ENCODE results near the gene RPS6KC1. TPM values are rescaled to one million over a fixed set of nuclear protein-coding genes. Genes with fewer than 3 reads are reported as not detected.

RPS6KC1 gene
- total and polyA plus RNA-seq, 4 donors, result 7.4 to 26.7 (median 17.3) TPM

DNA sequence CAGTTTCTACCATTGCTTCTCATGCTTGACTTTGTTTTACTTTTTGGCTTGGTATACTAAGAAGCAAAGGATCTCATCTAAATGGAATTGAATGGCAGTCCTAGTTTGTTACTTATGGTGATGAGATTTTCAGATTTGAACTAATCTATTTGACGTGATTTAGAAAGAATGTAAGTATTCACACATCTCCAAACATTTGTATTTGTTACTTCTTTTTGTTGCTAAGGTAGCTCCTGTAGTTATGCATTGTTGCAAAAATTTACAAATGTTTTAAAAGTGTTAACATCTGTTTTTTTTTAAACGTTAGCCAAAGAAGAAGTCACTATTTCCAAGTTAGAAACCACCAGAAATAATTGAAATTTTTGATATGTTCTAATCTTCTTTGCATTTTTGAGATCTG lies 222.5 kb downstream of the RPS6KC1 start:
- H3K27me3 ChIP-seq (ENCODE audit: control insufficient read depth in 1 of 2, insufficient read depth in 2 of 2, low read length in 1 of 2), result no peaks in the 10 kb centered on the region
- no peaks in the 10 kb centered on the region for H3K4me1 ChIP-seq (ENCODE audit: control insufficient read depth in 1 of 2, insufficient read depth in 2 of 2, low read length in 2 of 2)
- WGBS, 2 donors, result 55 to 57% methylated on average over 2 of the region's 2 CpGs
- no peaks in the 10 kb centered on the region for H3K9me3 ChIP-seq (ENCODE audit: control insufficient read depth, low read length)
- H3K36me3 ChIP-seq (ENCODE audit: control insufficient read depth in 1 of 2, insufficient read depth in 2 of 2, low read length in 1 of 2), result peaks cover 0 to 3% of the 10 kb centered on the region in 2 donors
- no peak overlapping the region for H3K4me3 ChIP-seq (ENCODE audit: low read length in 2 of 2)
- ATAC-seq (ENCODE audit: low FRiP score) (no peak), DNase-seq (no peak)
- intact Hi-C loops (cut with DNase I), result no loop called here
- no peak overlapping the region for H3K27ac ChIP-seq (ENCODE audit: low read depth in 1 of 2, low read length in 2 of 2)

DNA sequence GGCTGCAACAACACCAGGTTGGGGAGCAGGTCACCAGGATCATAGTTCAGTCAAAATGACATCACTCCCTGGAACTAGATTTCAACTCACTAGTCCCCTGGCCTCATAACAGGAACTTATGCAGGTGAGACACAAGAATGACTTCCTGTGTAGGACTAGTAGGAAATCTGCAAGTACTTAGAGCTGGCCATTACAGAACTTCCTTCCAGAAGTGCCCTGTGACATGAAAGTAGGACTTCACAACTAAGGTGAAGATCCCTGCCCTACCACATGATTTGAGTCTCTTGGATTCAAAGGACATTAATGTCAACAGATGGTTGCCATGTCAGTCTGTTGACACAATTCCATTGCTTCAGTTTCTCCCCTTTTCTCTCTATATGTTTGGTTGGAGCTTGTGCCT lies 223.1 kb downstream of the RPS6KC1 start:
- no peaks in the 10 kb centered on the region for H3K9me3 ChIP-seq (ENCODE audit: control insufficient read depth, low read length)
- intact Hi-C loops (cut with DNase I), result no loop called here
- ATAC-seq (ENCODE audit: low FRiP score) (no peak), DNase-seq (no peak)
- peaks cover 0 to 3% of the 10 kb centered on the region in 2 donors for H3K36me3 ChIP-seq (ENCODE audit: control insufficient read depth in 1 of 2, insufficient read depth in 2 of 2, low read length in 1 of 2)
- H3K27me3 ChIP-seq (ENCODE audit: control insufficient read depth in 1 of 2, insufficient read depth in 2 of 2, low read length in 1 of 2), result no peaks in the 10 kb centered on the region
- H3K4me3 ChIP-seq (ENCODE audit: low read length in 2 of 2), result no peak overlapping the region
- H3K27ac ChIP-seq (ENCODE audit: low read depth in 1 of 2, low read length in 2 of 2), result no peak overlapping the region
- no peaks in the 10 kb centered on the region for H3K4me1 ChIP-seq (ENCODE audit: control insufficient read depth in 1 of 2, insufficient read depth in 2 of 2, low read length in 2 of 2)

DNA sequence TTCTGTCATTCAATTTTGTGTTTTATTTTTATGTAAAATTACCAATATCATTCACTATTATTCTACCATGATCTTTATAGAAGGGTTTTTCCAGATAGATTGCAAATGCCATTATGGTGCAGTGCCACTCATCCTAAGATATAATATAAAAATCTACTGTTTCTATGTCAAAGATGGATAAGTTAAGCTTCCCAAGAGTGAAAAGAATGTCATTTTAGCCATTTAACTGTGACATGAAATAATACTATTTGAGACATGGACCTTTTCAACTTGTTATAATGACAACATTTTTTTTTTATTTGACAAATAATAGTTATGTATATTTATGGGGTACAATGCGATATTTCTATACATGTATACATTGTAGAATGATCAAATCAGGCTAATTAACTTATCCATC lies 224.3 kb downstream of the RPS6KC1 start:
- Histone ChIP-seq H3K36me3 (ENCODE audit: control insufficient read depth in 1 of 2, insufficient read depth in 2 of 2, low read length in 1 of 2) (peaks cover 0 to 3% of the 10 kb centered on the region in 2 donors), H3K4me1 (ENCODE audit: control insufficient read depth in 1 of 2, insufficient read depth in 2 of 2, low read length in 2 of 2) (no peaks in the 10 kb centered on the region), H3K27me3 (ENCODE audit: control insufficient read depth in 1 of 2, insufficient read depth in 2 of 2, low read length in 1 of 2) (no peaks in the 10 kb centered on the region), H3K27ac (ENCODE audit: low read depth in 1 of 2, low read length in 2 of 2) (no peak overlapping the region), H3K4me3 (ENCODE audit: low read length in 2 of 2) (no peak overlapping the region), H3K9me3 (ENCODE audit: control insufficient read depth, low read length) (no peaks in the 10 kb centered on the region)
- 96 to 100% methylated on average over 1 of the region's 1 CpG for whole genome bisulfite sequencing, 2 donors
- no peak for ATAC-seq (ENCODE audit: low FRiP score)
- DNase-seq, result no peak
- intact Hi-C loops (cut with DNase I), result no loop called here

DNA sequence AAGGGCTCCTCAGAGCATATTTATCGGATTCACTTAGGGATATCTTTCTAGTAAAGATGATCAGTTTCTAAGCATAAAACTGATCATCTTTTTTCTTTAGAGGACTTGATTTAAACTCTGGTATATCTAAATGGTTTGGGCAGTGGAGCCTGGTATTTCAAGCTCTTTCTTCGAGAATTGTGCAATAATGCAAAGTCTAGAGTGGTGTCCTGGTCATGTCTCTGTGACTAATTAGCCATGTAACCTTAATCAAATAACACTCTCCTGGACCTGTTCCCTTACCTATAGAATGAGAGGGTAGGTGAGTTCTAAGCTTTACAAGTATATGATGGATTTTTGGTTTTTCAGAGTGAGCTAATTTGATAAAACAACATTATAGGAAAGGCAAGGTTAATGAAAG lies 225.2 kb downstream of the RPS6KC1 start:
- Histone ChIP-seq H3K27me3 (ENCODE audit: control insufficient read depth in 1 of 2, insufficient read depth in 2 of 2, low read length in 1 of 2) (no peaks in the 10 kb centered on the region), H3K27ac (ENCODE audit: low read depth in 1 of 2, low read length in 2 of 2) (no peak overlapping the region), H3K4me1 (ENCODE audit: control insufficient read depth in 1 of 2, insufficient read depth in 2 of 2, low read length in 2 of 2) (no peaks in the 10 kb centered on the region), H3K4me3 (ENCODE audit: low read length in 2 of 2) (no peak overlapping the region), H3K9me3 (ENCODE audit: control insufficient read depth, low read length) (no peaks in the 10 kb centered on the region), H3K36me3 (ENCODE audit: control insufficient read depth in 1 of 2, insufficient read depth in 2 of 2, low read length in 1 of 2) (peaks cover 0 to 3% of the 10 kb centered on the region in 2 donors)
- intact Hi-C loops (cut with DNase I), result no loop called here
- WGBS, 2 donors, result 99 to 100% methylated on average over 2 of the region's 2 CpGs
- no peak for ATAC-seq (ENCODE audit: low FRiP score)
- no peak for DNase-seq

DNA sequence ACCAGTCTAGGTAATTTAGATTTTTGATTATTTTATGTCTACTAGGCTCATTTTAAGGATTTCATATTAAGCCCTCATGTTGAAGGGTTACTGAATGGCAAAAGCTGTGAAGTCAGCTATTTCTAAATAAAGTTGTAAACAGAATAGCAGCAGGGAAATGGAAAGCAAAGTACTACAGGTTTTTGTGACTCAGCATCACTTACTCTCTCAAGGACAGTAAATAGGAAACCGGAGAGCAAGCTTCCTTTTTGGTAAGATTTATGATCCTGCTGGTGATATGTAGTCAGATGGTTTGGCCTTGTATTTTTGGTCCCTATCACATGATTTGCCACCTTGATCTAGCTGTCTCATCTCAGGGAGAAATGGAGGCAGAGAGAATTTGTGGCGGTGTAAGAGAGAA lies 226.0 kb downstream of the RPS6KC1 start:
- no peaks in the 10 kb centered on the region for H3K27me3 ChIP-seq (ENCODE audit: control insufficient read depth in 1 of 2, insufficient read depth in 2 of 2, low read length in 1 of 2)
- H3K9me3 ChIP-seq (ENCODE audit: control insufficient read depth, low read length), result no peaks in the 10 kb centered on the region
- H3K36me3 ChIP-seq (ENCODE audit: control insufficient read depth in 1 of 2, insufficient read depth in 2 of 2, low read length in 1 of 2), result peaks cover 0 to 3% of the 10 kb centered on the region in 2 donors
- intact Hi-C loops (cut with DNase I), result no loop called here
- no peaks in the 10 kb centered on the region for H3K4me1 ChIP-seq (ENCODE audit: control insufficient read depth in 1 of 2, insufficient read depth in 2 of 2, low read length in 2 of 2)
- no peak overlapping the region for H3K27ac ChIP-seq (ENCODE audit: low read depth in 1 of 2, low read length in 2 of 2)
- no peak overlapping the region for H3K4me3 ChIP-seq (ENCODE audit: low read length in 2 of 2)
- ATAC-seq (ENCODE audit: low FRiP score) (no peak), DNase-seq (no peak)
- WGBS, 2 donors, result 86 to 87% methylated on average over 2 of the region's 2 CpGs

DNA sequence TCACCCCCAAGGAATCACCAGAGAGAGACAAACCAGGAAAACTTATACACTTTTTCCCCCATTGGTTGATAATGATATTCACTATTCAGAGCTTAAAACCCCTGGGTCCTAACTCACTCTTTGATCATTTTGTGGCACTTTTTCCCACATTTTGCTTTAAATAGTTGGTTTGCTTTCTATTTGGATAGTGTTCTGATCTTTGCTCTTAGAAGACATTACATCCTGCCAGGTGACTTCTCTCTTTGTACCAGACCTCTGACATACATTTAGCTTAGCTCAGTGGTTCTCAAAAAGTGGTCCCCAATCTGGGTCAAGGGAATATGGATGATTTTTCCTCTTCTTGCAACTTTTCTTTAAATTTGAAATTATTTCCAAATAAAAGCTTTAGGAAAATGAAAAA lies 228.4 kb downstream of the RPS6KC1 start:
- H3K27me3 ChIP-seq (ENCODE audit: control insufficient read depth in 1 of 2, insufficient read depth in 2 of 2, low read length in 1 of 2), result no peaks in the 10 kb centered on the region
- no peak for DNase-seq
- H3K9me3 ChIP-seq (ENCODE audit: control insufficient read depth, low read length), result peaks cover 2% of the 10 kb centered on the region
- ATAC-seq (ENCODE audit: low FRiP score), result no peak
- no peak overlapping the region for H3K4me3 ChIP-seq (ENCODE audit: low read length in 2 of 2)
- no peak overlapping the region for H3K27ac ChIP-seq (ENCODE audit: low read depth in 1 of 2, low read length in 2 of 2)
- no peaks in the 10 kb centered on the region for H3K36me3 ChIP-seq (ENCODE audit: control insufficient read depth in 1 of 2, insufficient read depth in 2 of 2, low read length in 1 of 2)
- intact Hi-C loops (cut with DNase I), result no loop called here
- no peaks in the 10 kb centered on the region for H3K4me1 ChIP-seq (ENCODE audit: control insufficient read depth in 1 of 2, insufficient read depth in 2 of 2, low read length in 2 of 2)

DNA sequence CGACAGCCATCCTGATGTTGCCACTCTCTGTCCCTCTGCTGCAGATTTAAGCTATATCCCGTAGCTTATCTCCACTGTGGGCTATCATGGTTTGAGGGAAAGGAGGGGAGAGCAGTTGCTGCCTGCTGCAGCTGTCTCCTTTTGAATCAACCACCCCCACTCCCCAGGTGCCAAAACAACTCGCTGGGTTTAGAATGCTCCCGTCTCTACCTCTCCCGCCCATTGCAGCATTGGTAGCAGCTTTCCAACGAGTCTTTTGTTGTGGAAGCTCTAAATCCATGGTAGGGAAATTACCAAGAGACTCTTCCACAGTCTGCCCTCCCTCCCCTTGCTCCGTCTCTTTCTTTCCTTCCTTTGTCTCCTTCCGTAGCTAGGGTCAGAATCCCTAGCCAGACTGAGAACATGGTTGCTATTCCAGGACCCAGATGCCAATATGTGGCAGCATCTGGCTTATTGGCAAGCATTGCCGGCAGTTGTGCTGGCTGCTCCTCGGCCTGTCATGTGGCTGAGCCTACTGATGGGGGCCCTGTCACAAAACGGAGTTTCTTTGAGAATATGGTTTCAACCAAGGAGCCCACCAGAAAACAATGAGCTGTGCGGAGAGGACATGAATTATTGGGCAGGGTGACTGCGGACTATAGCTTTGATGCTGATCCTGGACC lies 230.7 kb downstream of the RPS6KC1 start:
- DNase-seq, result no peak
- Histone ChIP-seq H3K4me3 (ENCODE audit: low read length in 2 of 2) (no peak overlapping the region), H3K9me3 (ENCODE audit: control insufficient read depth, low read length) (peaks cover 2% of the 10 kb centered on the region), H3K27ac (ENCODE audit: low read depth in 1 of 2, low read length in 2 of 2) (no peak overlapping the region), H3K36me3 (ENCODE audit: control insufficient read depth in 1 of 2, insufficient read depth in 2 of 2, low read length in 1 of 2) (no peaks in the 10 kb centered on the region), H3K27me3 (ENCODE audit: control insufficient read depth in 1 of 2, insufficient read depth in 2 of 2, low read length in 1 of 2) (no peaks in the 10 kb centered on the region), H3K4me1 (ENCODE audit: control insufficient read depth in 1 of 2, insufficient read depth in 2 of 2, low read length in 2 of 2) (no peaks in the 10 kb centered on the region)
- intact Hi-C loops (cut with DNase I), result no loop called here
- 49 to 59% methylated on average over 13 of the region's 13 CpGs for WGBS, 2 donors
- ATAC-seq (ENCODE audit: low FRiP score), result no peak

DNA sequence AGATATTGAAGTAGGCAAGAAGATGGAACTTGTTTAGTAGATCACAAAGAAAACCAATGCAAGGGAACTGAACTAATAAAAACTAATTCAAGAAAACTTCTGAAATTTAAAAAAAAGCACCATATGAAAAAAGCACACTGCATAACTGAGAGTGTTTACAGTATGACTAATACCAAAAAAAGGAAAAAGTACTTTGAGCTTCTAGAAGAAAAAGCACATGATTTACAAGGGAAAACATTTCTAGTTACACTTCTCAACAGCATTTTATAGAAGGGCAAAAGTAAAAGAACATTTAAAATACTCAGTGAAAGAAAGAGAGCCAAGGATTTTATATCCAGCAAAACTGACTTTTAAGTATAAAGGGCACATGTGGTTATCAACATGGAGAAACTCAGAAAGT lies 233.6 kb downstream of the RPS6KC1 start:
- H3K27ac ChIP-seq (ENCODE audit: low read depth in 1 of 2, low read length in 2 of 2), result no peak overlapping the region
- no peaks in the 10 kb centered on the region for H3K36me3 ChIP-seq (ENCODE audit: control insufficient read depth in 1 of 2, insufficient read depth in 2 of 2, low read length in 1 of 2)
- no peaks in the 10 kb centered on the region for H3K27me3 ChIP-seq (ENCODE audit: control insufficient read depth in 1 of 2, insufficient read depth in 2 of 2, low read length in 1 of 2)
- no peak overlapping the region for H3K4me3 ChIP-seq (ENCODE audit: low read length in 2 of 2)
- H3K4me1 ChIP-seq (ENCODE audit: control insufficient read depth in 1 of 2, insufficient read depth in 2 of 2, low read length in 2 of 2), result no peaks in the 10 kb centered on the region
- intact Hi-C loops (cut with DNase I), result no loop called here
- DNase-seq, result no peak
- no peak for ATAC-seq (ENCODE audit: low FRiP score)
- H3K9me3 ChIP-seq (ENCODE audit: control insufficient read depth, low read length), result peaks cover 2% of the 10 kb centered on the region

DNA sequence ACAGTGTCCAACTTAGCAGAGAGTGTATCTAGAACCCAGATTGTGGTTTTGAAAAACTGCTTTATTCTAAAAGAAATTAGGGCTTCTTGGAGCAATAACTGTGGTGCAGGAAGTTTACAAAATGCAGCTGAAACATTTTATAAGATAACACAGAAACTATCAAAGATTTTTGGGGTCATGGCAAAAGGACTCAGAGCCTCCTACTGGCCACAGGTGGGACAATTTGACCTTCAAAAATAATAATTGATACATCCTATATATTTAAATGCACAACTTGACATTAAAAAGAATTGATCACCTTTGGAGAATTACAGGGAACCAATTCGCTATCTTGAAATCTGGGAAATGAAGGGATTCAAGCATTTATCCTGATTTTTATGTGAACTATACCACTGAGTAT lies 235.2 kb downstream of the RPS6KC1 start:
- 93 to 97% methylated on average over 1 of the region's 1 CpG for WGBS, 2 donors
- intact Hi-C loops (cut with DNase I), result no loop called here
- H3K27ac ChIP-seq (ENCODE audit: low read depth in 1 of 2, low read length in 2 of 2), result no peak overlapping the region
- H3K9me3 ChIP-seq (ENCODE audit: control insufficient read depth, low read length), result peaks cover 2% of the 10 kb centered on the region
- H3K36me3 ChIP-seq (ENCODE audit: control insufficient read depth in 1 of 2, insufficient read depth in 2 of 2, low read length in 1 of 2), result no peaks in the 10 kb centered on the region
- no peaks in the 10 kb centered on the region for H3K27me3 ChIP-seq (ENCODE audit: control insufficient read depth in 1 of 2, insufficient read depth in 2 of 2, low read length in 1 of 2)
- no peaks in the 10 kb centered on the region for H3K4me1 ChIP-seq (ENCODE audit: control insufficient read depth in 1 of 2, insufficient read depth in 2 of 2, low read length in 2 of 2)
- no peak for ATAC-seq (ENCODE audit: low FRiP score)
- no peak overlapping the region for H3K4me3 ChIP-seq (ENCODE audit: low read length in 2 of 2)
- DNase-seq, result no peak

All from aorta (tissue), 5 donors.